ENCODE results near the gene CHIC2.
"Not testable (repeated sequence)": the region's sequence is repeated elsewhere in the genome, so short reads cannot be mapped to it uniquely, and the experiment has no call there.

The CHIC2 gene

GRCh38 chr4:54064317-54065111 is at the start of gene CHIC2:
CHIC2 (minus strand) TSS chr4:54064605; CDS start chr4:54064300, 305 bp downstream.
- DNase-seq (ENCODE audit: low spot score) = peak; percentile 93

- not testable (repeated sequence) for DNase-seq (ENCODE audit: low spot score)
These were observed 48.8 kb upstream of the CHIC2 start for GRCh38 chr4:54113206-54113605.

GRCh38 chr4:54110019-54110416 is 45.6 kb upstream of the CHIC2 start:
- DNase-seq (ENCODE audit: low spot score) = no peak

- no peak for DNase-seq (ENCODE audit: low spot score)
These were observed 45.0 kb upstream of the CHIC2 start for GRCh38 chr4:54109241-54110018.

DNA sequence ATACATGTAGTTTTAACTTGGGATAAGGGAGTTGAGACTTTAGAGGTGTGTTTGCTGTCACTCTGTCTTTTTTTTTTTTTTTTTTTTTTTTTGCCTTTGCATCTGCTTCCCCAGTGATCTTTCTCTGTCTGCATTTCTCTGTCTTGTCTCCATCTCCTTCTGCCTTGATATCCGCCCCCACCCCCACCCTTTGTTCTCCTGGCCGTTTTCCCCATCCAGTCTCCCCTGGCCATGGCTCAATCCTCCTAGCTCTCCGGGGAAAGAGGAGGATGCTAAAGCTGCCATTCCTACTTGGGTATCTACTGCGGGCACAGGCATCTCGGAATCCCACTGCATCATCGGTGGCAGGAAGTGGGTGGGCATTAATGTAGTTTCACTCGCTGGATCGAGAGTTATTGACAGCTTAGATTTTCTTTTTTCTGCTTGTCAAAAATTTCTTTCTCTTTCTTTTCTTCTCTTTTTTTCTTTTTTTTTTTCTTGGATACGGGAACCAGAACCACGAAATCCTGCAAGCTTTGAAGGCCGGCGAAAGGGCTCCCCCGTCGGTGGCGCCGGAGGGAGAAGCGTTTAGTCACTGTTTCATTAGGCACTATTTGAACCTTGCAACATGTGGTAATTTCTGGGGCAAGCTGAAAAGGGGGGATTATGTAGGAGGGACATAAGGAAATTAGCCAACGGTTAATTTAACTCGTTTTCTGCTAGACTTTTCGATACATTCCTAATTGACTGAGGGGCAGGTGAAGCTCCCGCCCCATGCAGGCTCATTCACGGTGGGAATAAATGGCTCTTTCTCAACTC is 43.7 kb upstream of the CHIC2 start:
- DNase-seq (ENCODE audit: low spot score) = no peak

GRCh38 chr4:54104907-54105306 is 40.5 kb upstream of the CHIC2 start:
- DNase-seq (ENCODE audit: low spot score) = no peak

- DNase-seq (ENCODE audit: low spot score) = no peak
These were observed 38.8 kb upstream of the CHIC2 start for GRCh38 chr4:54103190-54103574.

- no peak for DNase-seq (ENCODE audit: low spot score)
These were observed 38.2 kb upstream of the CHIC2 start for GRCh38 chr4:54102531-54103106.

- DNase-seq (ENCODE audit: low spot score) = no peak
These were observed 37.0 kb upstream of the CHIC2 start for GRCh38 chr4:54101190-54102041.

DNA sequence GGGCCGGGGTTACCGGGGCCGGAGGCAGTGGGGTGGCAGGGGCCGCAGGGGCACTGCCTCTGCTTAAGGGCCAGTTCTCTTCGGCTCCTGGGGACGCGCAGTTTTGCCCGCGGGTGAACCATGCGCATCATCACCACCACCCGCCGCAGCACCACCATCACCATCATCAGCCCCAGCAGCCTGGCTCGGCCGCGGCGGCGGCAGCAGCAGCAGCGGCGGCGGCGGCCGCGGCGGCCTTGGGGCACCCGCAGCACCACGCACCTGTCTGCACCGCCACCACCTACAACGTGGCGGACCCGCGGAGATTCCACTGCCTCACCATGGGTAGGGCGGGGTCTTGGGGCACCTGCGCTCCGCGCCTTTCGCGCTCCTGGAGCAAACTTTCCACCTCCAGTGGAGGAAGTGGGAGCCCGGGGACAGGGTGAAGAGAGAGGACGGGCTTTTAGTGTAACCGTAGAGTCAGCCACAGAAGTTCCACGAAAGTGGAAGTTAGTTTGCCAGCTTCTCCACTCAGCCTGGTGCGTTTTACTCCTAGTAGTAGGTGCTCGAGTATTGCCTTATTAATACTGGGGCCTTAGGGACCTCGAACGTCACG is 36.3 kb upstream of the CHIC2 start:
- no peak for DNase-seq (ENCODE audit: low spot score)

GRCh38 chr4:54099748-54100574 is 35.6 kb upstream of the CHIC2 start, which contains the start of gene GSX2:
GSX2 (plus strand) TSS chr4:54100163; CDS start chr4:54100345, 182 bp downstream.
- no peak for DNase-seq (ENCODE audit: low spot score)

- no peak for DNase-seq (ENCODE audit: low spot score)
These were observed 34.9 kb upstream of the CHIC2 start for GRCh38 chr4:54099287-54099747.

GRCh38 chr4:54098375-54098774 is 34.0 kb upstream of the CHIC2 start:
- no peak for DNase-seq (ENCODE audit: low spot score)

GRCh38 chr4:54097152-54097551 is 32.7 kb upstream of the CHIC2 start:
- no peak for DNase-seq (ENCODE audit: low spot score)

- DNase-seq (ENCODE audit: low spot score) = no peak
These were observed 32.0 kb upstream of the CHIC2 start for GRCh38 chr4:54096295-54096962.

DNA sequence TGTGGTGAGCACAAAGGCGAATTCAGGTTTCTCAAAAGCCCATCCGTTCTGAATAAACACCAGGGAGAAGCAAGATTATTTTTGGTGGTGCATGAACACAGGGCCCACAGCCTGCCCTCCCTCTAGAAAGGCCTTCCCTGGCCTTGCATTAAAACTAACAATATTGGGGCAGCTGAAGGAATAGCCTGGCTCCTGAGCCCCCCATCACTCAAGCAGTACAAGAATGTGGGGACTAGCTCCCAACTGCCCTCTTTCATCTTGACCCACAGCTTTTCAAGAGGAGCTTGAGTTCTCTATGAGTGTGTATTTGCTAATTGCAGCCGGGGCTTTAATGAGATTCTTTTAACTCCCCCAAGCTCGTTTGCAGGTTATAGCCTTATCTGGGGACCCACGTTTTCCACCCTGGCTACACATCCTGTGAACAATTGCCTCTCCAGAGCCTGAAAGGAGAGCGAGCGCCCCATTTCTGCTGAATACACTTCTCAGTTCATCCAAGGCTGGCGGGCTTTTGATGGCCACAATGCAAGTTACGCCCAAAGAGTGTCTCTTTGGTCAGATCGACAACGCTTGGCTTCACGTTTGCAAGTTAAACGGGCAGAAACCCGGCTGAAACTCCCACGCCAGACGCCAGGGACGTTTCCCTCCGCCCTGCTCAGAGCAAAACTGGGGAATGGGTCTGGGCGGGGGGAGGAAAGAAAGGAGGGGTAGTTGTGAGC is 30.9 kb upstream of the CHIC2 start:
- DNase-seq (ENCODE audit: low spot score) = no peak

GRCh38 chr4:54094451-54094850 is 30.0 kb upstream of the CHIC2 start:
- DNase-seq (ENCODE audit: low spot score) = no peak
